ENCODE measurements around the gene KIF19. TPM values are rescaled to one million over a fixed set of nuclear protein-coding genes. Genes with fewer than 3 reads are reported as not detected.

KIF19 gene
- total and polyA plus RNA-seq, 10 of the 15 experiments (the other 5 are each of a cell fraction or from before 2014, with no cell fraction given), result 0.06 to 0.07 TPM; not detected in 8

DNA sequence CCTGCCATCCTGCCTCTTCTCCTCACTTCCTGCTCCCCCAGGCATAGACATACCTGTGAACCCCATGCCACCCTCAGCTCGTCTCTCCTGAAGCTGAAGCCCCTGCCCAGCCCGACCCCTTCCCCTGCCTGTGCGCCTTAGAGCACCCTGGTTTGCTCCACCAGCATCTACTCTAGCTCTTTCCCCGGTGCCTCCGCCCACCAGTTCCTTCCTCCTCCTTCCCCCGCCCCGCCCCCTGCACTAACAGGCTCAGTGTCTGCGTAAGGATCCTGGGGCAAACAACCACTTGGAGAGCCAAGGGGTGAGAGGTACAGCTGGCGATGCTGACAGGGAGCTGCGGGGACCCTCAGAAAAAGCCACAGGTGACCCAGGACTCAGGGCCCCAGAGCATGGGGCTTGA, 43.2 kb downstream of the KIF19 start:
- intact Hi-C loops (cut with micrococcal nuclease; ENCODE audit: unreplicated experiment), result loop anchor here (2.0 kb wide), 3 partner anchors 88 to 234 kb away; no protein-coding TSS in a partner anchor
- Histone ChIP-seq H3K9ac (ENCODE audit: control insufficient read depth, insufficient read depth, low read length) (no peak overlapping the region), H3K4me2 (ENCODE audit: control insufficient read depth, insufficient read depth) (no peak overlapping the region), H3K27me3 (replicated peaks in 1 of 2; ENCODE audit: control insufficient read depth in 2 of 2, insufficient read depth in 2 of 2, low read length in 1 of 2) (no peaks in the 10 kb centered on the region; a peak in 2 of 4 replicates), H3K9me3 (replicated peaks; ENCODE audit: control insufficient read depth, insufficient read depth, low read length) (no peaks in the 10 kb centered on the region), H4K20me1 (ENCODE audit: control insufficient read depth, insufficient read depth) (no peaks in the 10 kb centered on the region), H3K36me3 (ENCODE audit: control insufficient read depth in 2 of 2, insufficient read depth in 2 of 2, low read length in 1 of 2) (no peaks in the 10 kb centered on the region), H3K4me3 (no peak overlapping the region), H3K4me1 (ENCODE audit: control insufficient read depth, insufficient read depth, low read length) (peaks cover 7% of the 10 kb centered on the region), H3K27ac (ENCODE audit: control insufficient read depth, insufficient read depth) (no peak overlapping the region), H3K79me2 (ENCODE audit: control insufficient read depth, insufficient read depth, low read length) (no peaks in the 10 kb centered on the region), H2AFZ (ENCODE audit: control insufficient read depth, low read depth, low read length) (no peak overlapping the region)
- ChIA-PET RAD21 (ENCODE audit: unreplicated experiment) (interaction anchor here (0.9 to 6.1 kb wide), 12 partner anchors 9 to 280 kb away, joined by 3 to 83 read pairs (median 6); partner anchors contain the start of gene CD300LB), CTCF (interaction anchor here (0.5 to 6.9 kb wide), 31 partner anchors 9 to 751 kb away, joined by 3 to 114 read pairs (median 5); partner anchors contain the start of gene CD300LB), POLR2A (no interaction called here), SMC1A (ENCODE audit: uncharacterized antibody, unreplicated experiment) (interaction anchor here (0.6 to 5.8 kb wide), 12 partner anchors 10 to 266 kb away, joined by 3 to 47 read pairs (median 5); partner anchors contain the start of gene CD300LB)
- 0% methylated on average over 3 of the region's 10 CpGs for WGBS (ENCODE audit: insufficient coverage, insufficient replicate concordance, low lambda C conversion rate, missing lambda C conversion rate)
- FAIRE-seq (no peak), DNase-seq (ENCODE audit: low read depth, low spot score) (no peak), ATAC-seq (peak; percentile 72)
- in situ Hi-C loops (cut with MboI), result no loop called here
- TF ChIP-seq, protein P1, sequence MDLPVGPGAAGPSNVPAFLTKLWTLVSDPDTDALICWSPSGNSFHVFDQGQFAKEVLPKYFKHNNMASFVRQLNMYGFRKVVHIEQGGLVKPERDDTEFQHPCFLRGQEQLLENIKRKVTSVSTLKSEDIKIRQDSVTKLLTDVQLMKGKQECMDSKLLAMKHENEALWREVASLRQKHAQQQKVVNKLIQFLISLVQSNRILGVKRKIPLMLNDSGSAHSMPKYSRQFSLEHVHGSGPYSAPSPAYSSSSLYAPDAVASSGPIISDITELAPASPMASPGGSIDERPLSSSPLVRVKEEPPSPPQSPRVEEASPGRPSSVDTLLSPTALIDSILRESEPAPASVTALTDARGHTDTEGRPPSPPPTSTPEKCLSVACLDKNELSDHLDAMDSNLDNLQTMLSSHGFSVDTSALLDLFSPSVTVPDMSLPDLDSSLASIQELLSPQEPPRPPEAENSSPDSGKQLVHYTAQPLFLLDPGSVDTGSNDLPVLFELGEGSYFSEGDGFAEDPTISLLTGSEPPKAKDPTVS (IDR thresholded peaks at IDR 0.05; ENCODE audit: low read depth, low read length), result no peak
- TF ChIP-seq, protein P2, sequence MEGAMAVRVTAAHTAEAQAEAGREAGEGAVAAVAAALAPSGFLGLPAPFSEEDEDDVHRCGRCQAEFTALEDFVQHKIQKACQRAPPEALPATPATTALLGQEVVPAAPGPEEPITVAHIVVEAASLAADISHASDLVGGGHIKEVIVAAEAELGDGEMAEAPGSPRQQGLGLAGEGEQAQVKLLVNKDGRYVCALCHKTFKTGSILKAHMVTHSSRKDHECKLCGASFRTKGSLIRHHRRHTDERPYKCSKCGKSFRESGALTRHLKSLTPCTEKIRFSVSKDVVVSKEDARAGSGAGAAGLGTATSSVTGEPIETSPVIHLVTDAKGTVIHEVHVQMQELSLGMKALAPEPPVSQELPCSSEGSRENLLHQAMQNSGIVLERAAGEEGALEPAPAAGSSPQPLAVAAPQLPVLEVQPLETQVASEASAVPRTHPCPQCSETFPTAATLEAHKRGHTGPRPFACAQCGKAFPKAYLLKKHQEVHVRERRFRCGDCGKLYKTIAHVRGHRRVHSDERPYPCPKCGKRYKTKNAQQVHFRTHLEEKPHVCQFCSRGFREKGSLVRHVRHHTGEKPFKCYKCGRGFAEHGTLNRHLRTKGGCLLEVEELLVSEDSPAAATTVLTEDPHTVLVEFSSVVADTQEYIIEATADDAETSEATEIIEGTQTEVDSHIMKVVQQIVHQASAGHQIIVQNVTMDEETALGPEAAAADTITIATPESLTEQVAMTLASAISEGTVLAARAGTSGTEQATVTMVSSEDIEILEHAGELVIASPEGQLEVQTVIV (IDR thresholded peaks at IDR 0.05; ENCODE audit: borderline replicate concordance, partially characterized antibody), result no peak
- TF ChIP-seq EGR1 (IDR thresholded peaks at IDR 0.05; ENCODE audit: borderline replicate concordance in 1 of 2, low read depth in 2 of 2, low read length in 2 of 2) (0 out of 3 replicates have a peak, but pooled peaks of 1 of the 2 experiments have one; percentile 8), IRF3 (IDR thresholded peaks at IDR 0.05) (no peak)
- no TSS peak for BruUV-seq (replicated peaks)
